Measurements from ENCODE around the gene PRR20C. TPM values are rescaled to one million over a fixed set of nuclear protein-coding genes. Genes with fewer than 3 reads are reported as not detected.

Gene PRR20C
- total RNA-seq, 6 experiments from 2014 or later, result not detected

DNA sequence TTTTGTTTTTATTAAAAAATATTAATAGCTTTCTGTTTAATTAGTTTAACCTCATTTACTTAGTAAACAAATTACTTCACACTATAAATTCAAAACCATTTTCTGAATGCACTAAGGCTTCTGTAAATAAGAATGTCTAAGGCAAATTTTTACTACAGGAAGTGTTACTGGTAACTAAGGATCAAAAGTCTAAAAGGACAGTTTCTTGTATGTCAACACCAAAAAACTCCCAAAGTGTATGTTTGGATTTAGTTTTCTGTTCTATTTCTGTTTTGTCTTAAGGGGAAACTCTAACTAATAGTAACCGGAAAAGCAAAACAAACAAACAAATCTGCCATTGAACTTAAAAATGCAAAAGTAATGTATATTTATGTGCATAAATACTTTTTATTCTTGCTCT lies 37.8 kb downstream of the PRR20C start:
- H3K4me1 ChIP-seq, result peaks cover 0 to 3% (median 0%) of the 10 kb centered on the region in 4 donors
- 23% methylated on average over 1 of the region's 1 CpG for WGBS (ENCODE audit: insufficient coverage, low coverage, low lambda C conversion rate, missing lambda C conversion rate)
- no peaks in the 10 kb centered on the region for H3K9me3 ChIP-seq
- TF ChIP-seq, protein P1, sequence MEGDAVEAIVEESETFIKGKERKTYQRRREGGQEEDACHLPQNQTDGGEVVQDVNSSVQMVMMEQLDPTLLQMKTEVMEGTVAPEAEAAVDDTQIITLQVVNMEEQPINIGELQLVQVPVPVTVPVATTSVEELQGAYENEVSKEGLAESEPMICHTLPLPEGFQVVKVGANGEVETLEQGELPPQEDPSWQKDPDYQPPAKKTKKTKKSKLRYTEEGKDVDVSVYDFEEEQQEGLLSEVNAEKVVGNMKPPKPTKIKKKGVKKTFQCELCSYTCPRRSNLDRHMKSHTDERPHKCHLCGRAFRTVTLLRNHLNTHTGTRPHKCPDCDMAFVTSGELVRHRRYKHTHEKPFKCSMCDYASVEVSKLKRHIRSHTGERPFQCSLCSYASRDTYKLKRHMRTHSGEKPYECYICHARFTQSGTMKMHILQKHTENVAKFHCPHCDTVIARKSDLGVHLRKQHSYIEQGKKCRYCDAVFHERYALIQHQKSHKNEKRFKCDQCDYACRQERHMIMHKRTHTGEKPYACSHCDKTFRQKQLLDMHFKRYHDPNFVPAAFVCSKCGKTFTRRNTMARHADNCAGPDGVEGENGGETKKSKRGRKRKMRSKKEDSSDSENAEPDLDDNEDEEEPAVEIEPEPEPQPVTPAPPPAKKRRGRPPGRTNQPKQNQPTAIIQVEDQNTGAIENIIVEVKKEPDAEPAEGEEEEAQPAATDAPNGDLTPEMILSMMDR (IDR thresholded peaks at IDR 0.05), result no peak
- TF ChIP-seq POLR2A (IDR thresholded peaks at IDR 0.05), result no peak
- intact Hi-C loops (cut with DNase I), result no loop called here
- H3K27me3 ChIP-seq, result no peaks in the 10 kb centered on the region
- no peak overlapping the region for H3K27ac ChIP-seq
- H3K36me3 ChIP-seq, result no peaks in the 10 kb centered on the region
- DNase-seq (no peak), ATAC-seq (peak in 2 of 4 donors; percentile 48 to 56)
- no peak overlapping the region for H3K4me3 ChIP-seq

Small RNAs within 50 kb of the gene (small RNA-seq; reads per million reads assigned to genes)
- gene PRR20FP, result 0 reads per million in 2 experiments

Other genes starting within 250 kb of the PRR20C start
- not detected for gene PRR20A, start 13.1 kb upstream of the PRR20C start, total RNA-seq
- gene PRR20B, start 6.6 kb upstream of the PRR20C start, total RNA-seq, result not detected
- not detected for gene PRR20D, start 6.6 kb downstream of the PRR20C start, total RNA-seq
- not detected for gene PRR20E, start 13.1 kb downstream of the PRR20C start, total RNA-seq

Data from right lobe of liver (tissue), 6 donors.